Cerebellar nuclear complex (tissue), 1 donor: ENCODE measurements around the gene ALPK1.
"Not testable (repeated sequence)": the region's sequence is repeated elsewhere in the genome, so short reads cannot be mapped to it uniquely, and the experiment has no call there.

ENCODE experiments used
- DNase-seq, 2 experiments: peaks; one replicate each; lab custom pipeline; 2025; lab: John Stamatoyannopoulos, UW

The ALPK1 gene

GRCh38 chr4:112296949-112297880 is at the start of gene ALPK1:
ALPK1 (plus strand) TSS chr4:112297369.
- no peak for DNase-seq

GRCh38 chr4:112251019-112251643 is 46.0 kb upstream of the ALPK1 start:
- DNase-seq = no peak

- no peak for DNase-seq
Observed at GRCh38 chr4:112252234-112252633, 44.9 kb upstream of the ALPK1 start.

GRCh38 chr4:112253382-112254000 is 43.7 kb upstream of the ALPK1 start:
- DNase-seq = no peak

GRCh38 chr4:112257098-112257497 is 40.1 kb upstream of the ALPK1 start:
- DNase-seq = no peak

GRCh38 chr4:112266823-112267222 is 30.3 kb upstream of the ALPK1 start:
- DNase-seq = no peak

GRCh38 chr4:112270051-112270450 is 27.1 kb upstream of the ALPK1 start:
- DNase-seq = no peak

- no peak for DNase-seq
Observed at GRCh38 chr4:112270640-112271421, 26.3 kb upstream of the ALPK1 start.

- DNase-seq = no peak
Observed at GRCh38 chr4:112272292-112272691, 24.9 kb upstream of the ALPK1 start.

- no peak for DNase-seq
Observed at GRCh38 chr4:112274959-112275358, 22.2 kb upstream of the ALPK1 start.

GRCh38 chr4:112276113-112276512 is 21.1 kb upstream of the ALPK1 start:
- no peak for DNase-seq

GRCh38 chr4:112277220-112277619 is 19.9 kb upstream of the ALPK1 start:
- DNase-seq = no peak

GRCh38 chr4:112277705-112278448 is 19.3 kb upstream of the ALPK1 start:
- DNase-seq = no peak

GRCh38 chr4:112279025-112279881 is 17.9 kb upstream of the ALPK1 start:
- DNase-seq = no peak

- DNase-seq = no peak
Observed at GRCh38 chr4:112279882-112280315, 17.3 kb upstream of the ALPK1 start.

- DNase-seq = no peak
Observed at GRCh38 chr4:112280386-112281056, 16.6 kb upstream of the ALPK1 start.

- DNase-seq = not testable (repeated sequence)
Observed at GRCh38 chr4:112281895-112282398, 15.2 kb upstream of the ALPK1 start.

- no peak for DNase-seq
Observed at GRCh38 chr4:112282860-112283667, 14.1 kb upstream of the ALPK1 start.

GRCh38 chr4:112284166-112284565 is 13.0 kb upstream of the ALPK1 start:
- DNase-seq = no peak
